Cerebellar nuclear complex (tissue), 1 donor: ENCODE data around the gene ANO2.

ENCODE experiments used
- DNase-seq, 2 experiments: peaks; one replicate each; lab custom pipeline; 2025; lab: John Stamatoyannopoulos, UW

The ANO2 gene

GRCh38 chr12:5723711-5724252 is 221.3 kb downstream of the ANO2 start:
- DNase-seq = no peak

- DNase-seq = no peak
These were observed 222.0 kb downstream of the ANO2 start for GRCh38 chr12:5723071-5723470.

DNA sequence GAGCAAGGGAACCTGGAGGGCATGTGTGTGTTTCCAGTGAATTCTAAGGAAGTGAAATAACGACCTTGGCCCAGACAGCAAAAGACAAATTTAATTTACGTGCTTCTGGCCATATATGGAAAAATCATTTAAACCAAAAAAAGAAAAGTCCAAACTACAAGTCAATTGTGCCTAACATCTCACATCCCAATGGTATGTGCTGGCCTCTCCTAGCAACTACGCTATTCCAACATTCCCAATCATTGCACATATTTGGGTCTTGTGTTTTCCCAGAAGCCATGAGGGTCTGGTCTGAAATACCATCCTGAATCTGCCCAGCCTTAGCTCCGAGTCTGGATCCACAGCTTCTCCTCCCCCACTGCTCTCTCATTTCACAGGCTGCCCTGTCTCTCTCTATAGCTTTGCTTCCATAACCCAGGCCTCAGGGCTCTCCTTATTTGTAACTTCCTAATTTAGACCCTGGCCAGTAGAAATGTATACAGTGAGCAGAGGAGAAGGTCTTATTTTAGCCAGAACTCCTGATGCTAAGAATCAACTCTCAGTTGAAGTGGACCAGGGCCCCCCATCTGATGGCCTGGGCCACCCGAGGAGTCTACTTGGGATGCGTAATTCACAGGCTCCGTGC is 224.6 kb downstream of the ANO2 start:
- DNase-seq = no peak

- DNase-seq = no peak
These were observed 226.4 kb downstream of the ANO2 start for GRCh38 chr12:5718680-5719079.

- no peak for DNase-seq
These were observed 227.0 kb downstream of the ANO2 start for GRCh38 chr12:5718073-5718472.

DNA sequence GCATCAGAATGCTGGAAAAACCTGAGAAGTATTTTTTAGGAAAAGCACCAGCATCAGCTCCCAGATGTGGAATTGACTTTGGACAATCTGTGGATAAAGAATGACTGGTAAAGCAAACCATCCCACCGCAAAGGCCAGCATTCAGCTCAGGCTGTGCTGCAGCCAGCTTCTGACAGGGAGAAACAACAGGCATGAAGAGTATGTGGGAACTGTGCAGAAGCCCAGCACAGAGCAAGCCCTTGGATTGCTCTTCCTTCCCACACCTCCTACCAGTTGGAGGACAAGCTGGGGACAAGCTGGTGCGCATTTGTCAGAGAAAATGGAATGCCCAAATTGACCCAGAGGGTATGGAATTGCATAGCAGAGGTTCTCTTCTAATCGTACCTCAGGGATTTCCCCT is 228.1 kb downstream of the ANO2 start:
- no peak for DNase-seq

DNA sequence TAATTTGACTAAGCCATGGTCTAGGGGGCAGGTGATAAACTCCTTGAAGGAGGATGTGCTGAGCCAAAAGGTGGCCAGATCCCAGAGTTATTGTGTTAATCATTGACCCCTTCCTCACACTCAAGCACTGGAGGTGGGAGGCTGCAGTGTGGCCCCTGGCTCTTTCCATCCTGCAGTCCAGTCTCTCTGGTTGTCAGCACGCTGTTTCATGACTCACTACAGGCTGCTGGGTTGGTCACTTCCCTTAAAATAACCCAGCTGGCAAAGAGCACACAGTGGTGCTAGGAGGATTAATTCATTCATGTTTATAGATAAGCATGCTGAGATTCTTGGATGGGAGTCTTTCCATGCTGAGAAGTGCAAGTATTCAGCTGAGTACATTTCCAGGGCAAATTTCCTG is 228.9 kb downstream of the ANO2 start:
- DNase-seq = no peak

DNA sequence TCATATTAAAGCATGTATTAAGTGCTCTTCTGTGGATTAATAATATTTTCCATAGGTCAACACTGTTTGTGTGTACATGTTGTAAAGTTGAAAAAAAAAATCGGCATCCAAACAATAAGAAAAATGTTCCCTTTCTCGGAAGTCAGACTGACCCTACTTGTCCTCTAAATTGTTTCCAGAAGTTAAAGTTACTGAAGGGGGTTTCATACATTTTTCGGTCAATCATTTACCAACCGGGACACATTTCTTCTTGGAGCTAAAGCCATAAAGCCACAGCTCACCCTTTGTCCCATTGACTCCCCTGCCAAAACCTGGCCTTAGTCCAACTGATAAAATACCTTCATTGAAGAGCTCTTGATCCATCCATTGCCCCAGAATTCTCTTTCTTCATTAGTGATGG is 230.0 kb downstream of the ANO2 start:
- DNase-seq = no peak

- no peak for DNase-seq
These were observed 231.4 kb downstream of the ANO2 start for GRCh38 chr12:5713599-5714081.

DNA sequence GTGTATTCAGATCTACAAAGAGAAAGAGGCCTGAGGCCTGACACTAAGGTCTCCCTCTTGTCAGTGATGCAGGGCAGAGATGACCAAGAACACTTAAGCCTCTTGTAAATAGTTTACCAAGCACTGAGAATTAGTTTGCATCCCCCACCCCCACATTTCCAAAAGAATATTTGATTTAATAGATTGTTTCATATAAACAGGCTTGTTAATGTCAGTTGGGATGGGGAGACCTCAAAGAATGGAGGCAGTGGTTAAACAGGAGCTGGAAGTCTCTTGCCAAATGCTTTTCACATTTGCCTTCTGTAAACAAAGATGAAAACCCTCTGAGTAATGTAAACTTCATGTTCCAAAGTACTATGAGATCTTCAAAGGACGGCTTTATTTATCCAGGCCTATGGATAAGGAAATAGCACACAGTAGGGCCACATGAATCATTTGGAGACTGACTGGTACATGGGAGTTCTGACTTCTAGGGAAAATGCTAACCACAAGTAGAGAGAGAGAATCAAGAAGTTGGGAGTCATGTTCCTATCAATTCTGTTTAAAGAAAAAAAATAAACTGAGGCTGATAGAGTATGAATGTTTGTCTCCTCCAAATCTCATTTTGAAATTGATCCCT is 234.7 kb downstream of the ANO2 start:
- DNase-seq = no peak

DNA sequence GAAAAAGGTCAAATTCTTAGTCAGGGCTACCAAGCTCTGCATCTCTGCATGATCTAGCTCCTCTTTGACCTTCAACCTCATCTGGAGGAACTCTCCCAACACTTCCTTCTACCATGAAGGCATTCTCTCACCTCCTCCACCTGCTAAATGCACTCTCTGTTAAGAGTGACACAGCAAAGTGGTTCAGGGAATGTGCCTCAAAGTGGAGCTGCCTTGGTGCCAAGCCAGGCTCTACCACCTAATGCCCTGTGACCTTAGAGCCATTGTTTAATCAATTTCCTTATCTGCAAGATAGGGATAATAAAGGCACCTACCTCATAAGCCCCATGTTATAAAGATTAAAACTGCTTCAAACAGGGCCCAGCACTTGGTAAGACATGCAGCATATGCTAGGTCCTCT is 236.7 kb downstream of the ANO2 start:
- DNase-seq = no peak

- DNase-seq = no peak
These were observed 238.8 kb downstream of the ANO2 start for GRCh38 chr12:5706247-5706646.

GRCh38 chr12:5705791-5706190 is 239.3 kb downstream of the ANO2 start:
- no peak for DNase-seq

- DNase-seq = no peak
These were observed 250.2 kb downstream of the ANO2 start for GRCh38 chr12:5694759-5695409.

- no peak for DNase-seq
These were observed 252.2 kb downstream of the ANO2 start for GRCh38 chr12:5692850-5693249.

- DNase-seq = no peak
These were observed 253.1 kb downstream of the ANO2 start for GRCh38 chr12:5691943-5692342.

- DNase-seq = no peak
These were observed 254.8 kb downstream of the ANO2 start for GRCh38 chr12:5690240-5690639.

GRCh38 chr12:5689773-5690172 is 255.3 kb downstream of the ANO2 start:
- no peak for DNase-seq

GRCh38 chr12:5688226-5688625 is 256.8 kb downstream of the ANO2 start:
- DNase-seq = no peak

GRCh38 chr12:5685935-5686334 is 259.1 kb downstream of the ANO2 start:
- DNase-seq = no peak

DNA sequence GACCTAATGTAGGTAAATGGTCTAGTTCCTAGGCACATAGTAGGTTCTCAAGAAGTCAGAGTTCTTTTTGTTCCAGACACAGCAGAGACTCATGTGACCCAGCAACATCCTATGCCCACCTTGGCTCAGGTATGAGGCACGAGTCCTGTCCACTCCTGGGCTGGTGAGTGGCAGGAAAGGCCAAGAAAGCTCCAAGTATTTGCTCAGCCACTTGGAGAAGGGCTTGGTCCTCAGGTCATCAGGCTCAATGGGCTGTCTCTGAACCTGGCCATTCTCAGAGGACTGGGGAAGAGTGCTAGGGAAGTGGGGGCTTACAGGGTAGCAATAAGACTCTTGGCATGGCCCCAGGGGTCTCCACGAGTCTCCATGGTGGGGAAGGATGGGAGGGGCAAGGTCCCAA is 260.1 kb downstream of the ANO2 start:
- DNase-seq = no peak

GRCh38 chr12:5682581-5682980 is 262.5 kb downstream of the ANO2 start:
- DNase-seq = no peak

DNA sequence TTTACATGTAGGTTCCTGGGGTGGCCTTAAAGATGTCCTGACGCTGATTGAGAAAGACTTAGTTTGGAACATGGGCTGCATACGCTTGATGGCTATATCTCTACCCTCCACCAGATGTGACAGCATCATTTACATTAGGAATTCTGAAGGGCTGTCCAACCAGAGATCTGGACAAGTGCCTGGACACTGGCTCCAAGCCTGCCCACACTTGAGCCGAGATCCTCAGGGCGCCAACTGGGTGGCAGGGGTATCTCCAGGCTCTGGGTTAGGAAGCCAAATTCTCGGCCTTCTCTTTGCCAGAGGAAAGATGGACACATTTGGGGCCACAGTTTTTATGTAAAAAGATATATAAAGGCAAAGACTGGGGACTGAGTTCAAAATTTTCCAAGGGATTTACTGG is 266.9 kb downstream of the ANO2 start:
- DNase-seq = no peak
